GM06990 (cell line): Measurements from ENCODE around the gene FKRP.

Experiments
- DNase-seq: peaks from one replicate; pipeline ENCODE4 v3.0.0-alpha.2; 2011; ENCODE audit not compliant: insufficient read length; ENCODE audit errors: extremely low read depth
- H3K27me3 ChIP-seq: replicated peaks from 2 replicates; pipeline ENCODE4 v1.6.0; 2011; ENCODE audit warnings: low read length; ENCODE audit not compliant: control insufficient read depth, insufficient read depth
- H3K36me3 ChIP-seq: 2 replicates; pipeline ENCODE4 v1.5.1; 2011; ENCODE audit warnings: low read length; ENCODE audit not compliant: control insufficient read depth, insufficient read depth
- H3K4me3 ChIP-seq: replicated peaks from 2 replicates; pipeline ENCODE4 v1.5.1; 2011; ENCODE audit warnings: low read depth, mild to moderate bottlenecking, control low read depth, low read length
- CTCF ChIP-seq: IDR thresholded peaks from 2 replicates; pipeline ENCODE4 v1.5.1; 2011; ENCODE audit warnings: low read length, control low read depth, mild to moderate bottlenecking, inconsistent platforms; ENCODE audit not compliant: insufficient read depth, poor library complexity, severe bottlenecking

The FKRP gene

DNA sequence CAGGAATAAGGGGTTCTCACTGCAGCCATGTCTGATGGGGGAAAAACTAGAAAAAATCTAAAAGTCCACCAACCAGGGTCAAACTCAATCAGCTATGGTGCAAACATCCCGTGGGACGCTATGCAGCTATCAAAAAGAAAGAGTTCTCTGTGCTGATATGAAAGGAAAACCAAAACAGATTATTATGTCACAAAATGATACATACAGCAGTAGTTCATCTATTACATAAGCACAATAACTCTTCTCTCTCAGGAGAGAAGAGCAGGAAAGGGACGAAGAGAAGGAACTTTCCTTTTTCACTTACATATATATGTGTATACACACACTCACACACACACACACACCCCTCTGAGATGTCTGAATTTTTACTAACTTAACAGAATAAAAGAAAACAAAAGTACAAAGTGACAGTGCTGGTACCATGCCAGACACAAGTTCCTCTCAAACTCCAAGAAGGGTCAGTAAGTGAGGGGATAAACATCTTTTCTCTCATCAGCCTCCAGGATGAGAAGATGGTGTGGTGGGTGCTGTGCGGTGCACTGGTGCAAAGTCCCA is 2.9 kb upstream of the FKRP start:
- TF ChIP-seq CTCF: no peak
- peaks cover 7% of the 10 kb centered on the region for H3K36me3 ChIP-seq

GRCh38 chr19:46744005-46744691 is 1.7 kb upstream of the FKRP start:
- Histone ChIP-seq H3K27me3 (no peaks in the 10 kb centered on the region), H3K4me3 (no peak overlapping the region; the same call in 1 of the 2 replicates), H3K36me3 (peaks cover 7% of the 10 kb centered on the region; the same call in 1 of the 2 replicates)
- no peak for TF ChIP-seq CTCF
- no peak for DNase-seq

More for the DNA sequence above, 2.9 kb upstream of the FKRP start:
- Histone ChIP-seq H3K27me3 (no peaks in the 10 kb centered on the region), H3K4me3 (no peak overlapping the region)
- no peak for DNase-seq

DNA sequence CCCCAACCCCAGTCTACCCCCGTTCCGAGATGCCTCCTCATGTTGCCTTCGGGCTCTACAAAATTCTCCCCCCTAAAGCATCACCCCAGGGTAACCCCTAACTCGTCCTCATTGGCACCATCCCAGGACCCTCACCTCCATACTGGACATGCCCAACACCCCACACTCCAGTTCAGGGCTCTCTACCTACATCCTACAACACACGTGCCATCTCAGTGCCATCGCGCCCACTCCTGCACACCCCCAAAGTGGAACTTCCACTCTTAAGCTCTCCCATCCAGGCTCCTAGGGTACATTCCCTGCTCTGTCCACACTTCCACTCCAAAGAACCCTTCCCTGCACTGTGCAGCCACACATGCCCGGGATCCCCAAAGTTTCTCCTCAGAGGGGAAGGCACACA is 827 bp upstream of the FKRP start:
- TF ChIP-seq CTCF: no peak
- Histone ChIP-seq H3K36me3 (peaks cover 7% of the 10 kb centered on the region; the same call in 1 of the 2 replicates), H3K4me3 (peak overlapping the region; percentile 99), H3K27me3 (no peaks in the 10 kb centered on the region)
- no peak for DNase-seq

- peak; percentile 68 for DNase-seq
- TF ChIP-seq CTCF: no peak
- Histone ChIP-seq H3K36me3 (peaks cover 2% of the 10 kb centered on the region; the same call in 1 of the 2 replicates), H3K27me3 (no peaks in the 10 kb centered on the region), H3K4me3 (peak within 1 kb of the TSS; percentile 99)
These were observed 612 bp downstream of the FKRP start, which contains the start of gene STRN4 for GRCh38 chr19:46746281-46747057. STRN4 (minus strand) TSS chr19:46746450; CDS start chr19:46746430, 20 bp downstream.

DNA sequence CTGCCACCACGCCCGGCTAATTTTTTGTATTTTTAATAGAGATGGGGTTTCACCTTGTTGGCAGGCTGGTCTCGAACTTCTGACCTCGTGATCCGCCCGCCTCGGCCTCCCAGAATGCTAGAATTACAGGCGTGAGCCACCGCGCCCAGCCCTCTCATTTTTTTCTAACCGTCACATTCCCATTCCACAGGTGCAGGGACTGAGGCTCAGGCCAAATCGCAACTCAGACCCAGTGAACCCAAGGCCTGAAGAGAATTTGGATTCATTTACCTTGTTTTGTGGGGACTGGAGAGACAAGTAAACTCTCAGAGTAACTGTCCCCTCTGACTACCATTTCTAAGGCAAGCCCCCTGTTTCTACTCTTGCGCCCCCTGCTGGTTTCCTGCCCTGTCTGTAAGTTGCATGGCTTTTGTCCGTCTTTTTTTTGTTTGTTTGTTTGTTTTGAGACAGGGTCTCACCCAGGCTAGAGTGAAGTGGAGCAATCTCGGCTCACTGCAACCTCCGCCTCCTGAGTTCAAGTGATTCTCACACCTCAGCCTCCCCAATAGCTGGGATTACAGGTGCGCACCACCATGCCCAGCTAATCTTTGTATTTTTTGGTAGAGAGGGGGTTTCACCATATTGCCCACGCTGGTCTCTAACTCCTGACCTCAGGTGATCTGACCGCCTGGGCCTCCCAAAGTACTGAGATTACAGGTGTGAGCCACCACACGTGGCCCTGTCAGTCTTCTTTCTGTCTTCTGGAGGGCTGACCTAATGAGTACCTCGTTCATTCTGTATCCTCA is 2.7 kb downstream of the FKRP start:
- TF ChIP-seq CTCF: peak; percentile 79
- H3K36me3 ChIP-seq: no peaks in the 10 kb centered on the region; the same call in 1 of the 2 replicates
- no peak for DNase-seq

More for the DNA sequence above, 2.7 kb downstream of the FKRP start:
- Histone ChIP-seq H3K27me3 (no peaks in the 10 kb centered on the region), H3K4me3 (no peak overlapping the region)
